OCI-LY3 (cell line): Measurements from ENCODE around the gene IFT43.
A peak's percentile ranks its signal among the peaks of the same experiment; 100 is the strongest.

Source experiments
- H2AFZ ChIP-seq: fragments of 200-600, 300-600 bp; shearing (Covaris generic); 2 replicates; pipeline ENCODE4 v1.6.0; 2014; ENCODE audit warnings: antibody characterized with exemption, low read depth, low read length
- H3K27ac ChIP-seq: fragments of 200-600, 300-600 bp; sonication (generic); 2 replicates; pipeline ENCODE4 v1.5.1; 2014; ENCODE audit warnings: mild to moderate bottlenecking, low read length, moderate library complexity, mixed read lengths
- H3K27me3 ChIP-seq: fragments of 200-600, 300-600 bp; sonication (generic); 2 replicates; pipeline ENCODE4 v1.6.1; 2014; ENCODE audit warnings: low read depth, low read length, mixed read lengths
- H3K36me3 ChIP-seq: fragments of 200-600, 300-600 bp; sonication (generic); replicated peaks from 2 replicates; pipeline ENCODE3; 2014; ENCODE audit warnings: low read depth, low read length, mixed read lengths
- H3K4me1 ChIP-seq: fragments of 300-600, 200-600 bp; sonication (generic); 2 replicates; pipeline ENCODE4 v1.6.1; 2014; ENCODE audit warnings: low read length, mixed read lengths
- H3K4me2 ChIP-seq: fragments of 200-600, 300-600 bp; sonication (generic); 2 replicates; pipeline ENCODE4 v1.6.1; 2014; ENCODE audit warnings: low read length, mixed read lengths
- H3K4me3 ChIP-seq: fragments of 300-600, 200-600 bp; sonication (generic); 2 replicates; pipeline ENCODE4 v1.5.1; 2014; ENCODE audit warnings: antibody characterized with exemption, mild to moderate bottlenecking, low read length, moderate library complexity
- H3K79me2 ChIP-seq: fragments of 300-600, 200-600 bp; shearing (Covaris generic); 2 replicates; pipeline ENCODE4 v1.6.1; 2014; ENCODE audit warnings: mild to moderate bottlenecking, low read length, mixed read lengths
- H3K9ac ChIP-seq: fragments of 300-600, 200-600 bp; shearing (Covaris generic); 2 replicates; pipeline ENCODE4 v1.6.0; 2014; ENCODE audit warnings: mild to moderate bottlenecking, low read length, moderate library complexity
- H3K9me3 ChIP-seq: fragments of 200-600, 300-600 bp; shearing (Covaris generic); 2 replicates; pipeline ENCODE4 v1.6.1; 2014; ENCODE audit warnings: low read length, mixed read lengths; ENCODE audit not compliant: insufficient read depth
- H4K20me1 ChIP-seq: fragments of 200-600, 300-600 bp; sonication (generic); 2 replicates; pipeline ENCODE4 v1.6.1; 2016; ENCODE audit warnings: low read length, mixed read lengths; ENCODE audit not compliant: insufficient read depth
- CTCF ChIP-seq: fragments of 200-600, 300-600 bp; sonication (generic); IDR thresholded peaks from 2 replicates; pipeline ENCODE4 v1.5.1; 2014; ENCODE audit warnings: antibody characterized with exemption, low read length, low read depth
- EZH2phosphoT487 ChIP-seq: fragments of 200-600 bp; shearing (Covaris generic); IDR thresholded peaks from 2 replicates; pipeline ENCODE4 v1.6.1; 2018; ENCODE audit warnings: antibody characterized with exemption, mixed run types, low read depth

The IFT43 gene

GRCh38 chr14:76011930-76012329, 26.4 kb downstream of the IFT43 start:
- no peak overlapping the region for H3K4me2 ChIP-seq
- H2AFZ ChIP-seq = no peak overlapping the region
- H3K4me1 ChIP-seq = peaks cover 11% of the 10 kb centered on the region
- H3K9me3 ChIP-seq = no peaks in the 10 kb centered on the region
- no peak for TF ChIP-seq CTCF
- no peak for TF ChIP-seq EZH2phosphoT487
- H3K36me3 ChIP-seq = no peaks in the 10 kb centered on the region
- H3K27me3 ChIP-seq = no peaks in the 10 kb centered on the region
- H3K79me2 ChIP-seq = no peaks in the 10 kb centered on the region
- H3K4me3 ChIP-seq = no peak overlapping the region
- H4K20me1 ChIP-seq = no peaks in the 10 kb centered on the region
- no peak overlapping the region for H3K9ac ChIP-seq
- no peak overlapping the region for H3K27ac ChIP-seq

GRCh38 chr14:76012354-76012753, 26.8 kb downstream of the IFT43 start:
- H3K27ac ChIP-seq = no peak overlapping the region
- TF ChIP-seq EZH2phosphoT487 (no peak), CTCF (no peak)
- no peaks in the 10 kb centered on the region for H4K20me1 ChIP-seq

GRCh38 chr14:76015191-76015590, 29.6 kb downstream of the IFT43 start:
- Histone ChIP-seq H3K27ac (no peak overlapping the region), H2AFZ (no peak overlapping the region), H3K4me1 (peaks cover 11% of the 10 kb centered on the region), H3K4me2 (no peak overlapping the region), H3K4me3 (no peak overlapping the region), H4K20me1 (no peaks in the 10 kb centered on the region), H3K27me3 (no peaks in the 10 kb centered on the region), H3K9ac (no peak overlapping the region), H3K79me2 (no peaks in the 10 kb centered on the region), H3K9me3 (peaks cover 13% of the 10 kb centered on the region; the same call in 1 of the 2 replicates), H3K36me3 (peaks cover 18% of the 10 kb centered on the region)
- TF ChIP-seq EZH2phosphoT487 (no peak), CTCF (no peak)

More at GRCh38 chr14:76012354-76012753, 26.8 kb downstream of the IFT43 start:
- no peak overlapping the region for H3K4me2 ChIP-seq
- no peaks in the 10 kb centered on the region for H3K9me3 ChIP-seq
- H3K36me3 ChIP-seq = peaks cover 2% of the 10 kb centered on the region
- H3K9ac ChIP-seq = no peak overlapping the region
- H3K27me3 ChIP-seq = no peaks in the 10 kb centered on the region
- H3K4me1 ChIP-seq = peaks cover 11% of the 10 kb centered on the region
- no peaks in the 10 kb centered on the region for H3K79me2 ChIP-seq
- no peak overlapping the region for H2AFZ ChIP-seq
- H3K4me3 ChIP-seq = no peak overlapping the region

GRCh38 chr14:76015668-76016067, 30.1 kb downstream of the IFT43 start:
- Histone ChIP-seq H3K9me3 (peaks cover 13% of the 10 kb centered on the region; the same call in 1 of the 2 replicates), H3K9ac (no peak overlapping the region), H3K79me2 (no peaks in the 10 kb centered on the region), H2AFZ (no peak overlapping the region), H3K27me3 (no peaks in the 10 kb centered on the region), H3K4me1 (peaks cover 11% of the 10 kb centered on the region), H3K36me3 (peaks cover 22% of the 10 kb centered on the region), H4K20me1 (no peaks in the 10 kb centered on the region), H3K27ac (no peak overlapping the region), H3K4me3 (no peak overlapping the region), H3K4me2 (peak overlapping the region; percentile 24; the same call in 1 of the 2 replicates)
- no peak for TF ChIP-seq CTCF
- no peak for TF ChIP-seq EZH2phosphoT487
